MCF 10A (cell line): ENCODE data around the gene RBPJ. TPM values are rescaled to one million over a fixed set of nuclear protein-coding genes. Genes with fewer than 3 reads are reported as not detected.
A peak's percentile ranks its signal among the peaks of the same experiment; 100 is the strongest.

Experiments used
- BruUV-seq: library from RNA; stranded (reverse); fragments of 400-500 nt; replicated peaks from 2 replicates; lab custom pipeline; 2021; lab: Mats Ljungman, UMichigan
- CTCF ChIA-PET: fragments of 300-600 bp; sonication (Branson Sonifier 250); formaldehyde crosslinking; extraction: SDS; loops from one replicate; lab custom pipeline; 2021; ENCODE audit warnings: antibody characterized with exemption, inconsistent platforms; lab: Yijun Ruan, JAX
- POLR2A ChIA-PET: fragments of 300-600, 350-650 bp; sonication (Branson Sonifier 250); formaldehyde crosslinking; extraction: SDS; loops from one replicate; lab custom pipeline; 2020; ENCODE audit warnings: antibody characterized with exemption, inconsistent platforms; lab: Yijun Ruan, JAX
- DNase-seq: peaks from one replicate; pipeline ENCODE4 v3.0.0-alpha.2; 2018; ENCODE audit not compliant: unreplicated experiment
- H3K27ac Mint-ChIP-seq: one replicate; pipeline ENCODE4 v1.8.0; 2022; ENCODE audit warnings: mild to moderate bottlenecking, low read depth, mixed read lengths; ENCODE audit not compliant: unreplicated experiment
- H3K27me3 Mint-ChIP-seq: one replicate; pipeline ENCODE4 v1.8.0; 2022; ENCODE audit warnings: mixed read lengths; ENCODE audit not compliant: insufficient read depth, unreplicated experiment
- H3K36me3 Mint-ChIP-seq: one replicate; pipeline ENCODE4 v1.8.0; 2022; ENCODE audit warnings: mild to moderate bottlenecking, moderate library complexity, mixed read lengths; ENCODE audit not compliant: insufficient read depth, unreplicated experiment
- H3K4me1 Mint-ChIP-seq: one replicate; pipeline ENCODE4 v1.8.0; 2022; ENCODE audit warnings: mixed read lengths; ENCODE audit not compliant: insufficient read depth, unreplicated experiment
- H3K4me3 Mint-ChIP-seq: one replicate; pipeline ENCODE4 v1.8.0; 2022; ENCODE audit warnings: mild to moderate bottlenecking, moderate library complexity, mixed read lengths; ENCODE audit not compliant: unreplicated experiment
- H3K9me3 Mint-ChIP-seq: one replicate; pipeline ENCODE4 v1.8.0; 2022; ENCODE audit warnings: mixed read lengths; ENCODE audit not compliant: unreplicated experiment
- CTCF ChIP-seq: fragments of 200-600 bp; IDR thresholded peaks from one replicate; pipeline ENCODE4 v1.8.0; 2022; ENCODE audit warnings: antibody characterized with exemption, mild to moderate bottlenecking; ENCODE audit not compliant: unreplicated experiment
- intact Hi-C: fragments of 100-400 bp; cut with micrococcal nuclease; formaldehyde crosslinking; loops from 2 replicates; pipeline ENCODE4 v1.14.1; 2022
- total RNA-seq: library from RNA; stranded (reverse); gene quantifications from 2 replicates; pipeline ENCODE4 v1.2.3, GENCODE V29; 2022

Gene RBPJ
- total RNA-seq, 1 experiment from 2014 or later = 74.4 TPM

GRCh38 chr4:26380740-26381139 lies 59.9 kb downstream of the RBPJ start:
- no peak for TF ChIP-seq CTCF
- POLR2A ChIA-PET = interaction anchor here (1.8 kb wide), 1 partner anchor 8 kb away, joined by 6 read pairs; no protein-coding TSS in a partner anchor

GRCh38 chr4:26384380-26385057 lies 63.7 kb downstream of the RBPJ start:
- intact Hi-C loops = no loop called here
- no TSS peak for BruUV-seq
- H3K36me3 Mint-ChIP-seq = peaks cover 19% of the 10 kb centered on the region
- no peaks in the 10 kb centered on the region for H3K27me3 Mint-ChIP-seq
- POLR2A ChIA-PET = no interaction called here
- DNase-seq = peak; percentile 7
- TF ChIP-seq CTCF = no peak
- no peaks in the 10 kb centered on the region for H3K9me3 Mint-ChIP-seq
- peak overlapping the region; percentile 35 for H3K27ac Mint-ChIP-seq
- CTCF ChIA-PET = interaction anchor here (0.6 kb wide), 1 partner anchor 51 kb away, joined by 3 read pairs; no protein-coding TSS in a partner anchor
- H3K4me1 Mint-ChIP-seq = peaks cover 9% of the 10 kb centered on the region
- H3K4me3 Mint-ChIP-seq = no peak overlapping the region

More at GRCh38 chr4:26380740-26381139, 59.9 kb downstream of the RBPJ start:
- no TSS peak for BruUV-seq
- no peaks in the 10 kb centered on the region for H3K27me3 Mint-ChIP-seq
- intact Hi-C loops = no loop called here
- H3K36me3 Mint-ChIP-seq = no peaks in the 10 kb centered on the region
- H3K27ac Mint-ChIP-seq = no peak overlapping the region
- H3K4me3 Mint-ChIP-seq = no peak overlapping the region
- no peaks in the 10 kb centered on the region for H3K9me3 Mint-ChIP-seq
- CTCF ChIA-PET = interaction anchor here (0.6 to 3.6 kb wide), 4 partner anchors 50 to 378 kb away, joined by 3 to 15 read pairs (median 4); no protein-coding TSS in a partner anchor
- H3K4me1 Mint-ChIP-seq = no peaks in the 10 kb centered on the region
- no peak for DNase-seq

GRCh38 chr4:26385690-26386089 lies 64.9 kb downstream of the RBPJ start:
- no peak for TF ChIP-seq CTCF
- Mint-ChIP-seq H3K27me3 (no peaks in the 10 kb centered on the region), H3K36me3 (peaks cover 26% of the 10 kb centered on the region), H3K4me1 (peaks cover 9% of the 10 kb centered on the region), H3K27ac (no peak overlapping the region), H3K4me3 (no peak overlapping the region), H3K9me3 (no peaks in the 10 kb centered on the region)
- no TSS peak for BruUV-seq
- DNase-seq = no peak
- intact Hi-C loops = loop anchor here (1.0 kb wide), 1 partner anchor 33 kb away; no protein-coding TSS in a partner anchor
- ChIA-PET POLR2A (no interaction called here), CTCF (interaction anchor here (0.6 kb wide), 1 partner anchor 293 kb away, joined by 3 read pairs; no protein-coding TSS in a partner anchor)

GRCh38 chr4:26386386-26386785 lies 65.6 kb downstream of the RBPJ start:
- no peak for TF ChIP-seq CTCF
- POLR2A ChIA-PET = no interaction called here
- DNase-seq = no peak
- peaks cover 26% of the 10 kb centered on the region for H3K36me3 Mint-ChIP-seq
- intact Hi-C loops = loop anchor here (1.0 kb wide), 1 partner anchor 34 kb away; no protein-coding TSS in a partner anchor
- H3K4me3 Mint-ChIP-seq = no peak overlapping the region
- no peaks in the 10 kb centered on the region for H3K9me3 Mint-ChIP-seq
- H3K27me3 Mint-ChIP-seq = no peaks in the 10 kb centered on the region
- CTCF ChIA-PET = interaction anchor here (0.6 kb wide), 1 partner anchor 292 kb away, joined by 3 read pairs; no protein-coding TSS in a partner anchor
- BruUV-seq = no TSS peak
- peaks cover 9% of the 10 kb centered on the region for H3K4me1 Mint-ChIP-seq
- no peak overlapping the region for H3K27ac Mint-ChIP-seq
